K562 (cell line): ENCODE results near the gene SLC8A1. TPM values are rescaled to one million over a fixed set of nuclear protein-coding genes. Genes with fewer than 3 reads are reported as not detected.

Experiments
- ATAC-seq: fragments of 200-7000 bp; cut with Tn5 transposase; 3 replicates; pipeline ENCODE4 v1.9.1; 2020; ENCODE audit warnings: moderate library complexity
- BruUV-seq: library from RNA; stranded (reverse); fragments of 400-500 nt; replicated peaks from 2 replicates; lab custom pipeline; 2021; lab: Mats Ljungman, UMichigan
- CTCF ChIA-PET: fragments of 300-600 bp; formaldehyde crosslinking; extraction: SDS; loops from one replicate; lab custom pipeline; 2021; ENCODE audit warnings: low intra/inter-chr PET ratio; lab: Yijun Ruan, JAX
- POLR2A ChIA-PET: fragments of 300-600, 350-650 bp; sonication (Branson Sonifier 250); formaldehyde crosslinking; extraction: SDS; loops from one replicate; lab custom pipeline; 2021; ENCODE audit warnings: antibody characterized with exemption, inconsistent platforms; lab: Yijun Ruan, JAX
- DNase-seq, 4 experiments: peaks; one replicate each; pipeline versions ENCODE4 v3.0.0 to v3.0.0-alpha.2; 2011 to 2018; ENCODE audit warnings: low spot score in 3 of 4, mixed read lengths in 3 of 4; ENCODE audit errors: extremely low read depth in 1 of 4
- FAIRE-seq: peaks from 2 replicates; lab custom pipeline; 2011; peaks lifted over from hg19 to GRCh38; lab: Jason Lieb, UNC
- H2AFZ ChIP-seq: 2 replicates; pipeline ENCODE4 v1.6.0; 2011; ENCODE audit warnings: low read depth, low read length, control low read depth, inconsistent platforms
- H3K27ac ChIP-seq: fragments of 200-600 bp; 3 replicates; pipeline ENCODE4 v1.8.0; 2011; ENCODE audit warnings: low read depth, mild to moderate bottlenecking, control low read depth, inconsistent platforms, low read length, moderate library complexity, mixed read lengths; ENCODE audit errors: extremely low read depth
- H3K27me3 ChIP-seq, 2 experiments: fragments of 300-600 bp in 1 of 2; 2 replicates in 1 of 2; 3 replicates in 1 of 2; pipeline versions ENCODE4 v1.6.0 to v1.8.0; 2011; ENCODE audit warnings: inconsistent platforms in 2 of 2, low read length in 2 of 2, mild to moderate bottlenecking in 1 of 2, mixed read lengths in 1 of 2, moderate library complexity in 1 of 2; ENCODE audit not compliant: control insufficient read depth in 2 of 2, insufficient read depth in 2 of 2
- H3K36me3 ChIP-seq: fragments of 300-600 bp; 3 replicates; pipeline ENCODE4 v1.8.0; 2011; ENCODE audit warnings: mild to moderate bottlenecking, low read length, inconsistent platforms; ENCODE audit not compliant: control insufficient read depth, insufficient read depth
- H3K4me1 ChIP-seq, 2 experiments: fragments of 200-600 bp in 1 of 2; replicated peaks in 1 of 2; 2 replicates in 1 of 2; 3 replicates in 1 of 2; pipeline versions ENCODE4 v1.5.1 to v1.8.0; 2011; ENCODE audit warnings: inconsistent platforms in 2 of 2, low read length in 2 of 2, mild to moderate bottlenecking in 1 of 2, mixed read lengths in 1 of 2, moderate library complexity in 1 of 2; ENCODE audit not compliant: control insufficient read depth in 2 of 2, insufficient read depth in 2 of 2
- H3K4me2 ChIP-seq: 2 replicates; pipeline ENCODE4 v1.6.1; 2011; ENCODE audit warnings: low read length, control low read depth, inconsistent platforms, mixed read lengths; ENCODE audit not compliant: insufficient read depth
- H3K4me3 ChIP-seq: fragments of 200-600 bp; sonication (generic), shearing (Covaris generic); 2 replicates; pipeline ENCODE4 v1.5.1; 2016; ENCODE audit warnings: control low read depth, inconsistent platforms
- H3K79me2 ChIP-seq: fragments of 200-600 bp; 3 replicates; pipeline ENCODE4 v1.8.0; 2011; ENCODE audit warnings: low read length, inconsistent platforms; ENCODE audit not compliant: control insufficient read depth, insufficient read depth
- H3K9ac ChIP-seq, 2 experiments: 2 replicates each; pipeline versions ENCODE4 v1.6.0 to v1.6.1; 2011; ENCODE audit warnings: low read depth in 2 of 2, low read length in 2 of 2, control low read depth in 1 of 2, inconsistent platforms in 1 of 2, mild to moderate bottlenecking in 1 of 2, mixed read lengths in 1 of 2; ENCODE audit not compliant: insufficient read depth in 1 of 2
- H3K9me1 ChIP-seq: one replicate; pipeline ENCODE4 v1.6.0; 2011; ENCODE audit warnings: inconsistent platforms, mild to moderate bottlenecking, low read length, moderate library complexity; ENCODE audit not compliant: control insufficient read depth, insufficient read depth
- H3K9me3 ChIP-seq: replicated peaks from 2 replicates; pipeline ENCODE4 v1.5.1; 2011; ENCODE audit warnings: low read depth, low read length, inconsistent platforms; ENCODE audit not compliant: control insufficient read depth, insufficient read depth
- H4K20me1 ChIP-seq: replicated peaks from 2 replicates; pipeline ENCODE4 v1.6.1; 2011; ENCODE audit warnings: low read length, inconsistent platforms, mixed read lengths; ENCODE audit not compliant: control insufficient read depth, insufficient read depth
- GTF2F1 ChIP-seq: IDR thresholded peaks from 2 replicates; pipeline ENCODE4 v1.6.1; 2011; ENCODE audit warnings: low read depth, low read length, improper control_type of control experiment
- HIVEP1 ChIP-seq: fragments of 250-450 bp; sonication (Bioruptor Pico); IDR thresholded peaks from 2 replicates; pipeline ENCODE4 v1.4.0; 2020; ENCODE audit warnings: mild to moderate bottlenecking
- POLR2H ChIP-seq: IDR thresholded peaks from 2 replicates; pipeline ENCODE4 v1.6.1; 2016; ENCODE audit warnings: missing genetic modification characterization, low read depth, mild to moderate bottlenecking, control low read depth, missing compliant biosample characterization, moderate library complexity
- RREB1 ChIP-seq: fragments of 250-450 bp; sonication (Bioruptor Pico); IDR thresholded peaks from 2 replicates; pipeline ENCODE4 v1.4.0; 2020
- THRA ChIP-seq: fragments of 450-650 bp; IDR thresholded peaks from 2 replicates; pipeline ENCODE4 v1.6.1; 2017; ENCODE audit warnings: mild to moderate bottlenecking, moderate library complexity
- ZNF318 ChIP-seq, 2 experiments: fragments of 450-650 bp; IDR thresholded peaks; 2 replicates each; pipeline ENCODE4 v1.6.1; 2016; ENCODE audit warnings: mild to moderate bottlenecking in 2 of 2, borderline replicate concordance in 1 of 2, low read depth in 1 of 2, moderate library complexity in 1 of 2
- ZNF436 ChIP-seq: fragments of 250-450, 450-650 bp; sonication (Bioruptor Pico); formaldehyde crosslinking; IDR thresholded peaks from 2 replicates; pipeline ENCODE4 v1.7.0; 2020; ENCODE audit warnings: mild to moderate bottlenecking
- WGBS: fragments of 100-300 bp; shearing (Covaris generic); methylation state at CpG from one replicate; pipeline ENCODE4 v1.1.6; 2016; ENCODE audit warnings: low coverage, mixed read lengths; ENCODE audit not compliant: insufficient coverage; ENCODE audit errors: missing lambda C conversion rate; 5-methylcytosine and 5-hydroxymethylcytosine counted together
- in situ Hi-C: fragments of 300-500 bp; cut with MboI; formaldehyde crosslinking; loops from 4 replicates; pipeline ENCODE4 v1.15.0; 2018; ENCODE audit warnings: inconsistent platforms, mixed read lengths
- intact Hi-C: fragments of 100-400 bp; cut with micrococcal nuclease; formaldehyde crosslinking; loops from 2 replicates; pipeline ENCODE4 v1.14.2; 2022
- polyA plus RNA-seq, 8 experiments: library from polyadenylated mRNA; depleted of rRNA in 4 of 8; stranded (reverse) in 5 of 8; unstranded in 3 of 8; fragments of >200 nt; fragmentation: Nextera tagmentation in 2 of 8; fragmentation: Illumina TruSeq in 1 of 8; extraction: Ambion mirVana in 2 of 8; extraction: Trizol in 1 of 8; gene quantifications; 2 replicates each; pipeline versions ENCODE4 v1.2.1 to v1.2.3, GENCODE V29; 2011 to 2014; ENCODE audit warnings: inconsistent platforms in 1 of 8, missing spikeins in 1 of 8
- total RNA-seq, 7 experiments: library from RNA; depleted of rRNA in 6 of 7; stranded (reverse); fragments of >200 nt in 6 of 7; fragmentation: Illumina TruSeq in 2 of 7; extraction: Trizol in 2 of 7; gene quantifications; 2 replicates each; pipeline versions ENCODE4 v1.2.1 to v1.2.3, GENCODE V29; 2011 to 2021; ENCODE audit warnings: low replicate concordance in 1 of 7

Gene SLC8A1
- total and polyA plus RNA-seq, 9 of the 15 experiments (the other 6 are each of a cell fraction or from before 2014, with no cell fraction given): not detected

- in situ Hi-C loops (no loop called here), intact Hi-C loops (no loop called here)
- H3K9ac ChIP-seq: no peak overlapping the region
- ATAC-seq (no peak), FAIRE-seq (no peak), DNase-seq (no peak)
- BruUV-seq: no TSS peak
- no peak overlapping the region for H3K4me2 ChIP-seq
- no peaks in the 10 kb centered on the region for H4K20me1 ChIP-seq
- WGBS: 0% methylated on average over 1 of the region's 1 CpG
- H3K4me1 ChIP-seq: no peaks in the 10 kb centered on the region
- no peaks in the 10 kb centered on the region for H3K36me3 ChIP-seq
- no peaks in the 10 kb centered on the region for H3K9me3 ChIP-seq
- no peaks in the 10 kb centered on the region for H3K9me1 ChIP-seq
- H2AFZ ChIP-seq: no peak overlapping the region
- H3K27ac ChIP-seq: no peak overlapping the region
- ChIA-PET POLR2A (no interaction called here), CTCF (no interaction called here)
- no peaks in the 10 kb centered on the region for H3K79me2 ChIP-seq
- no peaks in the 10 kb centered on the region for H3K27me3 ChIP-seq
- H3K4me3 ChIP-seq: no peak overlapping the region
- no peak for TF ChIP-seq GTF2F1
- no peak for TF ChIP-seq THRA
- TF ChIP-seq ZNF318 (IDR thresholded peaks at IDR 0.05; ENCODE audit: borderline replicate concordance in 1 of 2, low read depth in 1 of 2): no peak
- TF ChIP-seq RREB1 (CRISPR knock-in tag): no peak
- TF ChIP-seq ZNF436 (CRISPR knock-in tag): no peak
- TF ChIP-seq POLR2H (tag): no peak
- no peak for TF ChIP-seq HIVEP1 (CRISPR knock-in tag)
Observed at GRCh38 chr2:40161986-40162385, 289.9 kb downstream of the SLC8A1 start.
